ENCODE results near the gene HIVEP3. TPM values are rescaled to one million over a fixed set of nuclear protein-coding genes. Genes with fewer than 3 reads are reported as not detected.

Gene HIVEP3
- polyA plus RNA-seq, 1 donor (not counting 4 experiments of a cell fraction or from before 2014, with no cell fraction given) = 1.1 TPM

GRCh38 chr1:41508290-41508689 is 410.4 kb downstream of the HIVEP3 start:
- no peaks in the 10 kb centered on the region for H3K9me3 ChIP-seq (ENCODE audit: control insufficient read depth, low read depth, low read length)
- FAIRE-seq = no peak
- TF ChIP-seq EZH2 (IDR thresholded peaks at IDR 0.05; ENCODE audit: low read length) = no peak
- no peak for TF ChIP-seq CTCF (optimal IDR thresholded peaks at IDR 0.05 in 1 of 3, IDR thresholded peaks at IDR 0.05 in 1 of 3, conservative IDR thresholded peaks at IDR 0.05 in 1 of 3; ENCODE audit: extremely low read depth in 1 of 3, insufficient read depth in 2 of 3, low read length in 3 of 3)

GRCh38 chr1:41507836-41508235 is 410.9 kb downstream of the HIVEP3 start:
- FAIRE-seq = no peak
- Histone ChIP-seq H4K20me1 (ENCODE audit: control insufficient read depth, extremely low read depth, insufficient read depth, low read length) (no peaks in the 10 kb centered on the region), H2AFZ (ENCODE audit: control insufficient read depth, low read length) (no peak overlapping the region), H3K79me2 (ENCODE audit: control insufficient read depth, insufficient read depth, low read length) (no peaks in the 10 kb centered on the region), H3K27me3 (ENCODE audit: control insufficient read depth, extremely low read depth, insufficient read depth, low read length) (no peaks in the 10 kb centered on the region), H3K27ac (ENCODE audit: control insufficient read depth, insufficient read depth, low read length) (no peak overlapping the region), H3K4me1 (ENCODE audit: control insufficient read depth, extremely low read depth, insufficient read depth, low read length) (peaks cover 11% of the 10 kb centered on the region), H3K36me3 (ENCODE audit: control insufficient read depth in 2 of 2, extremely low read depth in 1 of 2, insufficient read depth in 2 of 2, low read length in 2 of 2) (no peaks in the 10 kb centered on the region), H3K9me3 (ENCODE audit: control insufficient read depth, low read depth, low read length) (no peaks in the 10 kb centered on the region), H3K9me1 (ENCODE audit: control insufficient read depth, extremely low read depth, insufficient read depth, low read length) (no peaks in the 10 kb centered on the region), H3K4me3 (ENCODE audit: control insufficient read depth in 2 of 3, extremely low read depth in 1 of 3, insufficient read depth in 2 of 3, low read depth in 1 of 3, low read length in 3 of 3) (no peak overlapping the region), H3K4me2 (ENCODE audit: control insufficient read depth, extremely low read depth, insufficient read depth, low read depth, low read length) (no peak overlapping the region), H3K9ac (ENCODE audit: control insufficient read depth, extremely low read depth, insufficient read depth, low read length) (no peak overlapping the region)
- dilution Hi-C loops (cut with MboI; ENCODE audit: extremely low pct_ligation_motif_present, low sequenced_read_pairs) = no loop called here
- TF ChIP-seq EZH2 (IDR thresholded peaks at IDR 0.05; ENCODE audit: low read length) (no peak), CTCF (optimal IDR thresholded peaks at IDR 0.05 in 1 of 3, IDR thresholded peaks at IDR 0.05 in 1 of 3, conservative IDR thresholded peaks at IDR 0.05 in 1 of 3; ENCODE audit: extremely low read depth in 1 of 3, insufficient read depth in 2 of 3, low read length in 3 of 3) (no peak)
- no peak for DNase-seq (ENCODE audit: low read depth, low spot score)

More at GRCh38 chr1:41508290-41508689, 410.4 kb downstream of the HIVEP3 start:
- dilution Hi-C loops (cut with MboI; ENCODE audit: extremely low pct_ligation_motif_present, low sequenced_read_pairs) = no loop called here
- Histone ChIP-seq H3K27ac (ENCODE audit: control insufficient read depth, insufficient read depth, low read length) (no peak overlapping the region), H3K4me1 (ENCODE audit: control insufficient read depth, extremely low read depth, insufficient read depth, low read length) (peaks cover 11% of the 10 kb centered on the region), H3K79me2 (ENCODE audit: control insufficient read depth, insufficient read depth, low read length) (no peaks in the 10 kb centered on the region), H3K27me3 (ENCODE audit: control insufficient read depth, extremely low read depth, insufficient read depth, low read length) (no peaks in the 10 kb centered on the region), H3K9ac (ENCODE audit: control insufficient read depth, extremely low read depth, insufficient read depth, low read length) (no peak overlapping the region), H3K4me3 (ENCODE audit: control insufficient read depth in 2 of 3, extremely low read depth in 1 of 3, insufficient read depth in 2 of 3, low read depth in 1 of 3, low read length in 3 of 3) (no peak overlapping the region), H3K4me2 (ENCODE audit: control insufficient read depth, extremely low read depth, insufficient read depth, low read depth, low read length) (no peak overlapping the region), H4K20me1 (ENCODE audit: control insufficient read depth, extremely low read depth, insufficient read depth, low read length) (no peaks in the 10 kb centered on the region), H2AFZ (ENCODE audit: control insufficient read depth, low read length) (no peak overlapping the region), H3K9me1 (ENCODE audit: control insufficient read depth, extremely low read depth, insufficient read depth, low read length) (no peaks in the 10 kb centered on the region), H3K36me3 (ENCODE audit: control insufficient read depth in 2 of 2, extremely low read depth in 1 of 2, insufficient read depth in 2 of 2, low read length in 2 of 2) (no peaks in the 10 kb centered on the region)
- DNase-seq (ENCODE audit: low read depth, low spot score) = no peak

Measured in keratinocyte (primary cell).